Measurements from ENCODE around the gene SIRPG. TPM values are rescaled to one million over a fixed set of nuclear protein-coding genes. Genes with fewer than 3 reads are reported as not detected.
A peak's percentile ranks its signal among the peaks of the same experiment; 100 is the strongest.

SIRPG gene
- total and polyA plus RNA-seq, 2 of the 13 experiments (the other 11 are each of a cell fraction or from before 2014, with no cell fraction given), result not detected

DNA sequence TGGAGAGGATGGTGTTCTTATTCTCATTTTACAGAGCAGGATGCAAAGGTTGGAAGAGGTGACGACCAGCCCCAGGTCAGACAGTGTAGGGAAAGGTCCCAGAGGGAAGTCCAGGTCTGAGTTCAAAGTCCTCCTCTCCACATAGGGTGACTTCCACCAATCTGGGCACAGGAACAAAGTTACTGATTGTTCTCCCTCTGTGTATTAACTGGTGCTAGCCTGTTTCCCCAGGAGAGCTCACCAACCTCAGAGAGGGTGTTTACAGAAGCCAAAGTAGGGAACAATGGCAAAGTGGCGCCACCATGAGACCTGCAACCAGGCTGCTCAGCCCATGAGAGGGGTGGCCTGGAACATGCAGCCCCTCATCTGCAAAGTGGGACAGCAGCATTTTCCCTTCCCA is 21.0 kb downstream of the SIRPG start (continued):
- TF ChIP-seq, protein P1, sequence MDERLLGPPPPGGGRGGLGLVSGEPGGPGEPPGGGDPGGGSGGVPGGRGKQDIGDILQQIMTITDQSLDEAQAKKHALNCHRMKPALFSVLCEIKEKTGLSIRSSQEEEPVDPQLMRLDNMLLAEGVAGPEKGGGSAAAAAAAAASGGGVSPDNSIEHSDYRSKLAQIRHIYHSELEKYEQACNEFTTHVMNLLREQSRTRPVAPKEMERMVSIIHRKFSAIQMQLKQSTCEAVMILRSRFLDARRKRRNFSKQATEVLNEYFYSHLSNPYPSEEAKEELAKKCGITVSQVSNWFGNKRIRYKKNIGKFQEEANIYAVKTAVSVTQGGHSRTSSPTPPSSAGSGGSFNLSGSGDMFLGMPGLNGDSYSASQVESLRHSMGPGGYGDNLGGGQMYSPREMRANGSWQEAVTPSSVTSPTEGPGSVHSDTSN (CRISPR knock-in tag; IDR thresholded peaks at IDR 0.05), result no peak
- TF ChIP-seq BRCA1 (CRISPR knock-in tag; IDR thresholded peaks at IDR 0.05), result no peak
- TF ChIP-seq ZNF205 (CRISPR knock-in tag; IDR thresholded peaks at IDR 0.05), result no peak
- no peak for TF ChIP-seq RFX3 (CRISPR knock-in tag; IDR thresholded peaks at IDR 0.05)
- TF ChIP-seq SNRNP70 (IDR thresholded peaks at IDR 0.05; ENCODE audit: low read depth, low read length), result no peak
- TF ChIP-seq, protein P2, sequence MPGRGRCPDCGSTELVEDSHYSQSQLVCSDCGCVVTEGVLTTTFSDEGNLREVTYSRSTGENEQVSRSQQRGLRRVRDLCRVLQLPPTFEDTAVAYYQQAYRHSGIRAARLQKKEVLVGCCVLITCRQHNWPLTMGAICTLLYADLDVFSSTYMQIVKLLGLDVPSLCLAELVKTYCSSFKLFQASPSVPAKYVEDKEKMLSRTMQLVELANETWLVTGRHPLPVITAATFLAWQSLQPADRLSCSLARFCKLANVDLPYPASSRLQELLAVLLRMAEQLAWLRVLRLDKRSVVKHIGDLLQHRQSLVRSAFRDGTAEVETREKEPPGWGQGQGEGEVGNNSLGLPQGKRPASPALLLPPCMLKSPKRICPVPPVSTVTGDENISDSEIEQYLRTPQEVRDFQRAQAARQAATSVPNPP (CRISPR knock-in tag; IDR thresholded peaks at IDR 0.05), result no peak
- TF ChIP-seq NFE2 (CRISPR knock-in tag; IDR thresholded peaks at IDR 0.05), result no peak
- no peak for TF ChIP-seq TCF12 (IDR thresholded peaks at IDR 0.05)
- TF ChIP-seq TCF12 (CRISPR knock-in tag; IDR thresholded peaks at IDR 0.05), result no peak
- peak; percentile 57; the same call in 1 of the 2 replicates for TF ChIP-seq ZNF768 (CRISPR knock-in tag; IDR thresholded peaks at IDR 0.05)
- TF ChIP-seq ZNF879 (CRISPR knock-in tag; IDR thresholded peaks at IDR 0.05), result no peak
- TF ChIP-seq ZNF333 (CRISPR knock-in tag; IDR thresholded peaks at IDR 0.05; ENCODE audit: borderline replicate concordance), result no peak
- TF ChIP-seq ZNF775 (CRISPR knock-in tag; IDR thresholded peaks at IDR 0.05; ENCODE audit: borderline replicate concordance), result no peak
- no peak for TF ChIP-seq ZNF607 (CRISPR knock-in tag; IDR thresholded peaks at IDR 0.05; ENCODE audit: borderline replicate concordance)
- no peak for TF ChIP-seq ZFP90 (CRISPR knock-in tag; IDR thresholded peaks at IDR 0.05; ENCODE audit: borderline replicate concordance)
- no peak for TF ChIP-seq ZNF34 (CRISPR knock-in tag; IDR thresholded peaks at IDR 0.05; ENCODE audit: borderline replicate concordance)
- TF ChIP-seq SMAD3 (CRISPR knock-in tag; IDR thresholded peaks at IDR 0.05), result 0 out of 2 replicates have a peak, but pooled peaks have one; percentile 36
- TF ChIP-seq IRF2 (CRISPR knock-in tag; IDR thresholded peaks at IDR 0.05), result no peak
- TF ChIP-seq TEF (CRISPR knock-in tag; IDR thresholded peaks at IDR 0.05), result no peak
- TF ChIP-seq ZNF335 (CRISPR knock-in tag; IDR thresholded peaks at IDR 0.05), result 0 out of 2 replicates have a peak, but pooled peaks have one; percentile 60
- no peak for TF ChIP-seq KLF12 (CRISPR knock-in tag; IDR thresholded peaks at IDR 0.05; ENCODE audit: borderline replicate concordance)
- no peak for TF ChIP-seq MAFK (conservative IDR thresholded peaks at IDR 0.05 in 1 of 2, IDR thresholded peaks at IDR 0.05 in 1 of 2; ENCODE audit: low read length in 2 of 2)
- no peak for TF ChIP-seq ZNF883 (CRISPR knock-in tag; IDR thresholded peaks at IDR 0.05; ENCODE audit: not compliant biosample characterization)
- no peak for TF ChIP-seq ZNF616 (CRISPR knock-in tag; IDR thresholded peaks at IDR 0.05; ENCODE audit: low read depth)
- no peak for TF ChIP-seq ZFP41 (CRISPR knock-in tag; IDR thresholded peaks at IDR 0.05; ENCODE audit: borderline replicate concordance)
- TF ChIP-seq ZNF513 (CRISPR knock-in tag; conservative IDR thresholded peaks at IDR 0.05), result no peak
- peak; percentile 65; the same call in 1 of the 2 replicates for TF ChIP-seq POGK (CRISPR knock-in tag; conservative IDR thresholded peaks at IDR 0.05)
